GM13976 (cell line): ENCODE results near the gene ZNF560.

Source experiments
- DNase-seq: peaks from one replicate; pipeline ENCODE4 v3.0.0; 2012; ENCODE audit warnings: low spot score
- CTCF ChIP-seq: IDR thresholded peaks from 2 replicates; pipeline ENCODE4 v1.5.1; 2012; ENCODE audit warnings: borderline replicate concordance, mild to moderate bottlenecking; ENCODE audit not compliant: insufficient read depth; ENCODE audit errors: extremely low read depth, missing control alignments, control extremely low read depth
- in situ Hi-C: fragments of 300-500 bp; cut with MboI; formaldehyde crosslinking; loops from one replicate; pipeline ENCODE4 v1.12.0; 2022; ENCODE audit warnings: low sequenced_read_pairs, mixed read lengths, inconsistent platforms; ENCODE audit not compliant: unreplicated experiment

ZNF560 gene

GRCh38 chr19:9485140-9485539 lies 13.3 kb downstream of the ZNF560 start:
- TF ChIP-seq CTCF = no peak

DNA sequence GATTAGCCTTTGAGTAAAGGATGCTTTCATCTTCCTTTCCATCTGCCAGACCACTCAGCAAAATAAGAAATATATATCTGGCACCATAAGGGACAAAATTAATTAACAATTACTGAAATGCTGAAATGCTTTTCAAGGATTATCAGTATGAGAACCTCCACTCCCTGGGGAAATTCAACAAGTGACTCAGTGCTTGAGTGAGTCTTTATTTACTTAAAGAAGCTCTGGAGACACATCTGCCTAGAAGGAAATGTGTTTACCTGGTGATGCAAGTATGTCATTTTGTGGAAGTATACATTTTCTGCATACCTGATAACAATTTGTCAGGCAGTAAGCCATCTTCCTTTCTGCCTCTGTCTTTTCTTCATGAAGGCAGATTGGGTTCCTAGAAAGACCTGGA lies 23.4 kb downstream of the ZNF560 start:
- DNase-seq = no peak
- in situ Hi-C loops = no loop called here
- TF ChIP-seq CTCF = no peak

More at GRCh38 chr19:9485140-9485539, 13.3 kb downstream of the ZNF560 start:
- in situ Hi-C loops = no loop called here
- no peak for DNase-seq

DNA sequence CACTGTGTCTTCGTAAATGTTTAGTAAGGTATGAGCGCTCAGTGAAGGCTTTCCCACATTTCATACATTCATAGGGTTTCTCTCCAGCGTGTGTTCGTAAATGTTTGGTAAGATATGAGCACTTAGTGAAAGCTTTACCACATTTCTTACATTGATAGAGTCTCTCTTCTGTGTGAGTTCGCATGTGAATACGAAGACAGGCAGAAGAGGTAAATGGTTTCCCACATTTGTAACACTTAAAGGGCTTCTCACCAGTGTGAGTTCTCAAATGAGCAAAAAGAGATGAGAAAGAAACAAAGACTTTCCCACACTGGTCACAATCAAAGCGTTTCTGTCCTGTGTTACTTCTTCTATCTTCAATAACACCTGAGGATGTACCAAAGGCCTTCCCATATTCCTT lies 31.3 kb downstream of the ZNF560 start:
- no peak for TF ChIP-seq CTCF
- no peak for DNase-seq
- in situ Hi-C loops = no loop called here

DNA sequence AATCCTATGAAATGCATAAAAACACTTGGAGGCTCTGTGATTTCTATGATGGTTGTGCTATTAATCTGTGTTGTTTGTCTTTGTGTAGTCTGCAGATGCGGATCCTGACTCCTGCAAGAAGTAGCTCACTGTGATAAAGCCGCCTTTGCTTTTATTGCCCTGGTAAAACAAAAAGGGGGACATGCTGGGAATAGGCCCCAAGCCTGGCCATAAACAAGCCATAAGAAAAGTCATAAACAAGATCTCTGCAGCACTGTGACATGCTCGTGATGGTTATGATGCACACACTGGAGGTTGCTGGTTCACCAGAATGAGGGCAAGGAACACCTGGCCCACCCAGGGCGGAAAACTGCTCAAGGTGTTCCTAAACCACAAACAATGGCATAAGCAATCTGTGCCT lies 36.5 kb downstream of the ZNF560 start:
- no peak for DNase-seq
- in situ Hi-C loops = no loop called here
- TF ChIP-seq CTCF = no peak

DNA sequence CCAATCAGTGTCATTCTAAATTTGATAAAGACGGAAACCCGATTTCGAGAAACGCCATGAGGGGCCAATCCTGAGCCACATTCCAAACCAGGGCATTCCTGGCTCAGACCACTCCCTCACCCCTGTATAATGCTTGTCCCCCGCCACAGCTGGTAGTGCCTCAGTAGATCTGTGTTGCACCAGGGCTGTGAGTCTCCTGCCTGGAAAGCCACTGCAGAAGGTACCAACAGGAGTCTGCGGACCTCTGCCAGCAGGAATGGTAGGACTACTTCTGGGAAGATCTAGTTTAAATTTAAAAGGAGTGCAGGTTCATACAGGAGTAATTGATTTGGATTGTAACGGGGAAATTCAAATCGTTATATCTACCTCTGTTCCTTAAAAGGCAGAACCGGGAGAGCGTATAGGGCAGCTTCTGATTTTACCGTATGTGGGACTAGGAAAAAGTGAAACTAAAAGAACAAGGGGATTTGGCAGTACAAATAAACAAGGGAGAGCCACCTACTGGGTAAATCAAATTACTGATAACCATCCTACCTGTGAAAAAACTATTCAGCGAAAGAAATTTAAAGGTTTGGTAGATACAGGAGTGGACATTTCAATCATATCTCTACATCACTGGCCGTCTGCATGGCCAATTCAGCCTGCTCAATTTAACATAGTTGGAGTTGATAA lies 42.3 kb downstream of the ZNF560 start:
- TF ChIP-seq CTCF = no peak
- in situ Hi-C loops = no loop called here
- no peak for DNase-seq

- no peak for TF ChIP-seq CTCF
- DNase-seq = no peak
- in situ Hi-C loops = no loop called here
These were observed 44.5 kb downstream of the ZNF560 start for GRCh38 chr19:9453953-9454352.
